Thoracic aorta (tissue), 2 donors: ENCODE data around the gene STXBP6. TPM values are rescaled to one million over a fixed set of nuclear protein-coding genes. Genes with fewer than 3 reads are reported as not detected.

Source experiments
- ATAC-seq: fragments of 150-250 bp; one replicate; pipeline ENCODE4 v1.8.0; 2017; ENCODE audit warnings: low read depth; ENCODE audit not compliant: insufficient number of reproducible peaks, low FRiP score
- DNase-seq: peaks from one replicate; pipeline ENCODE4 v3.0.0-alpha.2; 2020; ENCODE audit warnings: low spot score
- H3K27ac ChIP-seq, 2 donors: fragments of 200-600 bp; sonication (generic); 1 replicate in 1 of 2; 2 replicates in 1 of 2; pipeline ENCODE4 v1.5.1; 2016; ENCODE audit warnings: mild to moderate bottlenecking in 2 of 2, moderate library complexity in 2 of 2
- H3K27me3 ChIP-seq: fragments of 200-600 bp; sonication (generic); replicated peaks from 2 replicates; pipeline ENCODE4 v1.6.0; 2016; ENCODE audit warnings: mild to moderate bottlenecking; ENCODE audit not compliant: insufficient read depth
- H3K36me3 ChIP-seq: fragments of 200-600 bp; sonication (generic); one replicate; pipeline ENCODE4 v1.5.1; 2016
- H3K4me1 ChIP-seq, 2 donors: fragments of 200-600 bp; sonication (generic); 1 replicate in 1 of 2; 2 replicates in 1 of 2; pipeline versions ENCODE4 v1.5.1 to v1.6.0; 2016; ENCODE audit warnings: low read depth in 2 of 2, mild to moderate bottlenecking in 1 of 2; ENCODE audit not compliant: control insufficient read depth in 1 of 2
- H3K4me3 ChIP-seq: fragments of 200-600 bp; sonication (generic); 2 replicates; pipeline ENCODE4 v1.5.1; 2016; ENCODE audit warnings: mild to moderate bottlenecking
- H3K9me3 ChIP-seq: fragments of 200-600 bp; sonication (generic); 2 replicates; pipeline ENCODE4 v1.5.1; 2016
- total RNA-seq, 2 donors: library from RNA; depleted of rRNA; stranded (reverse); fragments of >200 nt; gene quantifications; one replicate each; pipeline versions ENCODE4 v1.1.0 to v1.2.3, GENCODE V29; 2016
- TF ChIP-seq, protein P1 (sequence below): fragments of 200-600 bp; sonication (generic); IDR thresholded peaks from one replicate; pipeline ENCODE4 v1.5.1; 2019; ENCODE audit warnings: antibody characterized with exemption

STXBP6 gene
- total RNA-seq, 2 donors from 2014 or later, result 3.1 to 4.4 TPM

DNA sequence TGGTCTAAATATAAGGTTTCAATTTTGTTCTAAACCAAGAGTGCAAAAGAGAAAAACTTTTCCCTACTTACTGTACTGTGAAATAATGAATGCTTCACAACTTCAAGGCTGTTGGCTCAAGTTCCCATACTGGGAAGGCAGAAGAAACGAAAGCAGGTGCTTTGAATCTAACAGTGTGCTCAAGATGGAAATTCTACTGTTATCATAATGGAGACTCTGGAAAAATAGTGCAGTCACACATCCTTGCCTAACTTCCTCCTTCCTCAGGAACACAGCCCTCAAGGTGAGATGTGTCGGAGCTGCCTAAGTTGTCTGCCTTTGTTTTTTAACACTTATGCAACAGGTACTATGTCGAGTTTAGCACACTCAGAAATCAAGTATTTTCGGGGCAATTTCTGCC, 131.1 kb downstream of the STXBP6 start:
- DNase-seq (no peak), ATAC-seq (no peak)
- Histone ChIP-seq H3K4me3 (no peak overlapping the region), H3K9me3 (no peaks in the 10 kb centered on the region), H3K4me1 (no peaks in the 10 kb centered on the region), H3K27ac (no peak overlapping the region), H3K27me3 (no peaks in the 10 kb centered on the region), H3K36me3 (no peaks in the 10 kb centered on the region)
- TF ChIP-seq, protein P1, sequence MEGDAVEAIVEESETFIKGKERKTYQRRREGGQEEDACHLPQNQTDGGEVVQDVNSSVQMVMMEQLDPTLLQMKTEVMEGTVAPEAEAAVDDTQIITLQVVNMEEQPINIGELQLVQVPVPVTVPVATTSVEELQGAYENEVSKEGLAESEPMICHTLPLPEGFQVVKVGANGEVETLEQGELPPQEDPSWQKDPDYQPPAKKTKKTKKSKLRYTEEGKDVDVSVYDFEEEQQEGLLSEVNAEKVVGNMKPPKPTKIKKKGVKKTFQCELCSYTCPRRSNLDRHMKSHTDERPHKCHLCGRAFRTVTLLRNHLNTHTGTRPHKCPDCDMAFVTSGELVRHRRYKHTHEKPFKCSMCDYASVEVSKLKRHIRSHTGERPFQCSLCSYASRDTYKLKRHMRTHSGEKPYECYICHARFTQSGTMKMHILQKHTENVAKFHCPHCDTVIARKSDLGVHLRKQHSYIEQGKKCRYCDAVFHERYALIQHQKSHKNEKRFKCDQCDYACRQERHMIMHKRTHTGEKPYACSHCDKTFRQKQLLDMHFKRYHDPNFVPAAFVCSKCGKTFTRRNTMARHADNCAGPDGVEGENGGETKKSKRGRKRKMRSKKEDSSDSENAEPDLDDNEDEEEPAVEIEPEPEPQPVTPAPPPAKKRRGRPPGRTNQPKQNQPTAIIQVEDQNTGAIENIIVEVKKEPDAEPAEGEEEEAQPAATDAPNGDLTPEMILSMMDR, result no peak

DNA sequence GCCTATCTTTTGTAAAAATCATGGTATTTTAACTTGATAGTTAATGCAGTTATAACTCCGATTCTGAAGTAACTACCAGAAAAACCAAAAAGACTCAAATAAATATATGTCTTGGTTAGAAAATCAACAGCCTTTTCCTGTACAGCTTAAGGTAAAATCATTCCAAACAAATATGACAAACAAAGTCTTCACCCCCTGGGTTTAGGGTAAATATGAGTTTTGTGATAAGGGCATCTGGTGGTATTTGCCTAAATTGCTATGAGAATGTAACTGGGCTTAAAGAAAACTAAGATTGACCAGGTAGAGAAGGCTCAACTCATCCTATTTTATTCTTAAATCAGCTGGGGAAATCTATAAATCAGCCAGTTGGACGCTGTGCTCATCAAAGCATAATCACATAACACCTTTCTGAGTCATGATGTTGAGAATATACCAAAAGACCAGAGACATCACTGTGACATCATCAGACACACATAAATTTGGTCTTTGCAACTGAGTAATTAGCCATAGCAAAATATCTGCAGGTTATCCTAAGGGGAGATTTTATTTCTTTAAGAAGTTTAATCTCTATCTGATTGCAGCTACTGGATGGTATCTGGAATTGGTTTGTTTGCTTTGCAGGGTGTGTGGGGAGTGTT, 133.9 kb downstream of the STXBP6 start:
- no peak overlapping the region for H3K27ac ChIP-seq
- H3K36me3 ChIP-seq, result no peaks in the 10 kb centered on the region
- TF ChIP-seq, protein P1, result no peak
- DNase-seq (no peak), ATAC-seq (no peak)
- H3K4me3 ChIP-seq, result no peak overlapping the region
- H3K27me3 ChIP-seq, result no peaks in the 10 kb centered on the region
- H3K9me3 ChIP-seq, result no peaks in the 10 kb centered on the region
- no peaks in the 10 kb centered on the region for H3K4me1 ChIP-seq

DNA sequence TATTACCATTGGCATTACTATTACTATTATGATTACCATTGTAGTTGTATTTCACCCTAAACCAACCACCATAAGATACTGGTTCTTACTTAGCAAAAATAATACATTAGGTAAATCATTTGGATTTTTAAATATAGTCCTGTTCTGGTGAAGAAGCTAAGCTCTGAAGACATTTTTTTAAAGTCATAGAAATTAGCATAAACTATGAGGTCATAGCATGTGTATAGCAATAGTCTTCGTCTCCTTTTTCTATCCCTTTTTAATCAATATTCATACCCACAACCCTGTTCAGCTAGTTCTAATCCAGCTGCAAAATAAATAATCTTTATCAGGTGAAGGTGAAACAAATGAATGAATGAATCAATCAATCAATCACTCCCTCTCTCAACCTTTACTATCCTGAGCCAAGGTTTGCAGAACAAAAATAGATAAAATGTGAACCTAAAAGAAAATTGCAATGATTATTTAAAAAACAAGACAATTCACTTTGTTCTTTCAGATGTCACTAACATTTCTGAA, 134.5 kb downstream of the STXBP6 start:
- Histone ChIP-seq H3K4me1 (no peaks in the 10 kb centered on the region), H3K27me3 (no peaks in the 10 kb centered on the region), H3K9me3 (no peaks in the 10 kb centered on the region), H3K36me3 (no peaks in the 10 kb centered on the region), H3K4me3 (no peak overlapping the region), H3K27ac (no peak overlapping the region)
- ATAC-seq, result no peak
- TF ChIP-seq, protein P1, result no peak
- no peak for DNase-seq

DNA sequence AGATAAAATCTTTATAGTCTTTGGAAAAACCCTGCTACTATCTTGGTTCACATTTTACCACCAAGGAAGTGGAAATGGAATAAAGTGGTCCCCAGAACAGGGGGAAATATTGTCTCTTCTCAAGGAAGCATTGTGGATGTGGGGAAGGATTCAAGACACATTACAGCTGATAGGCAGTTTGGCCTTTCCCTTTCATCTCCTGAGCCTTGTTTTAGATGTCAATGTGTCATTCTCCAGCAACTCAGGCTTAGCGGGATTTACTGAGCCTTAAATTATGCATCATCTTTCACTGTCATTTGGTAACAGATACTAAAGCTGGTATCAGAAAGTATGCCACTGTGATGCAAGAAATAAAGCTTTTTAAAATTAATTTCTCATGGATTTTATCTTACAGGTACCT, 136.2 kb downstream of the STXBP6 start:
- Histone ChIP-seq H3K27me3 (no peaks in the 10 kb centered on the region), H3K36me3 (no peaks in the 10 kb centered on the region), H3K4me1 (no peaks in the 10 kb centered on the region), H3K4me3 (no peak overlapping the region), H3K27ac (no peak overlapping the region), H3K9me3 (no peaks in the 10 kb centered on the region)
- DNase-seq, result no peak
- no peak for ATAC-seq
- TF ChIP-seq, protein P1, result no peak

DNA sequence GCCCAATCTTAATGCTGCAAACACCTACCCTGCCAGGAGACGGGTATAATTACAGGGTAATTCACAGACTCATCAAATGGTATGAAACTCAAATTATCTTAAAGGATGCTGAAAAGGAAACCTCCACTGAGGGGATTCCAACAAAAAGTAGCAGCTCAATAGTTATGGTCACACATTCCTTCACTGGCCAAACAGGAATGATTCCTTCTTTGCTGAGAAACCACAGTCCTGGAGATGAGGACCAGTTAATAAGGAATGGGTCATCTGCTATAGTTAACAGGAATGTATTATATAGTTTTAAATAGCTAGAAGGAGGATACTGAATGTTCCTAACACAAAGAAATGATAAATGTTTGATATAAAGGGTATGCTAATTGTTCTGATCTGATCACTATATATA, 136.9 kb downstream of the STXBP6 start:
- no peaks in the 10 kb centered on the region for H3K9me3 ChIP-seq
- no peak overlapping the region for H3K27ac ChIP-seq
- H3K4me3 ChIP-seq, result no peak overlapping the region
- ATAC-seq, result no peak
- TF ChIP-seq, protein P1, result no peak
- no peaks in the 10 kb centered on the region for H3K4me1 ChIP-seq
- H3K36me3 ChIP-seq, result no peaks in the 10 kb centered on the region
- no peak for DNase-seq
- no peaks in the 10 kb centered on the region for H3K27me3 ChIP-seq
